GM18520 (cell line): ENCODE results near the gene SGSH.
"Not testable (repeated sequence)": the region's sequence is repeated elsewhere in the genome, so short reads cannot be mapped to it uniquely, and the experiment has no call there.

ENCODE experiments used
- ATAC-seq: cut with Tn5 transposase; IDR thresholded peaks from one replicate; pipeline ENCODE4 v1.9.1; 2021; ENCODE audit not compliant: unreplicated experiment

The SGSH gene

DNA sequence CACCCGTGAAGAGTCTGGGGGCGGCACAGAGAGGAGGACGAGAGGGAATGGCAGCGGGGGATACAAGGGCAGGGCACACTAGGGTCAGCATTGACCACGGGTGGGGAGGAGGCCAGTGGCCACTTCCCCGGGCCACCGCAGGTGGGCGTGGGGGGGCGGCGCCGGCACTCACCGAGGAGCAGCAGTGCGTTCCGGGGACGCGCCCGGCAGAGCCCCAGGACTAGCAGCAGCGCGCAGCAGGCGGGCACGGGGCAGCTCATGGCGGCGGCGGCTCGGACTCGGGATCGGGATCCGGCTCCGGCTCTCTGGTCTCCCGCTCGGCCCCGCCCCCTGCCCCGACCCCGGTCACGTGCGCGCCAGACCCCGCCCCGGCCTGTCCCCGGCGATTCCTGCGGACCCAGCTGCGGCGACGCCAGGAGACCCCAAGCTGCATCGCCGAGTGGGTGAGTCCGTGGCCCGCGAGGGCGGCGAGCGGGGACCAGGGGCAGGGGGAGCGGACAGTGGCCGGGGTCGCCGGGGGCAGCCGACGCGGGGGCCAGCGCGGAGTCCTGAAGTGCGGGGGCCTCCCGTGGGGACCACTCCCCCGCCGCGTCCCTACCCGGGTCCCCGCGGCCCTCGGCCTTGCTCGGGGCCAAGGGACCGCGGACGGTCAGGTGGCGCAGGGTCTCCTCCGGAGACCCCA, at the start of gene SGSH, which contains the start of gene SLC26A11:
TSS of gene SGSH (minus strand) at position 280 of the 682 bp plus-strand sequence. CDS start at position 260, 20 bp downstream.
TSS of gene SLC26A11 (plus strand) at position 374 of the 682 bp plus-strand sequence. CDS start 1,134 bp downstream, outside the sequence.
- no peak for ATAC-seq

DNA sequence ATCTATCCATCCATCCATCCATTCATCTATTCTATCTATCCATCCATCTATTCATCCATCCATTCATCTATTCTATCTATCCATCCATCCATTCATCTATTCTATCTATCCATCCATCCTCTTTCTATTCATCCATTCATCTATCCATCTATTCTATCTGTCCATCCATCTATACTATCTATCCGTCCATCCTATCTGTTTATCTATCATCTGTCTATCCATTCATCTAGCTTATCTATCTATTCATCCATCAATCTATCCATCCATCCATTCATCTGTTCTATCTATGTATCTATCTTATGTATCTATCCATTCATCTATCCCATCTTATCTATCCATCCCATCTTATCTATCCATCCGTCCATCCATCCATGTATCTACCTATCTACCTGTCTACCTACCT, 49.3 kb upstream of the SGSH start:
- ATAC-seq: no peak

DNA sequence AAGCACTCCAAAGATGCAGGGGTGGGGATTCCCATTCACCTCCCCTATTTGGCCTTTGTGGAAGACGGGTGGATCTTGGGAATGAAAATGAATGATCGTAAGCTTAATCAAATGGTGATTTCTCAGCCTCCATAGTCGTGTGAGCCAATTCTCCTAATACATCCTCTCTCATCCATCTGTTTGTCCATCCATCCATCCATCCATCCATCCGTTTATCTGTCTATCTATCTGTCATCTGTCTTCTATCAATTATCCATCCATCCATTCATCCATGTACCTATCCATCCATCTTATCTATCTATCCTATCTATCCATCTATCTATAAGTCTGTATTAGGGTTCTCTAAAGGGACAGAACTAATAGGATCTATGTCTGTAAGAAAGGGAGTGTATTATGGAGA, 48.3 kb upstream of the SGSH start:
- no peak for ATAC-seq

DNA sequence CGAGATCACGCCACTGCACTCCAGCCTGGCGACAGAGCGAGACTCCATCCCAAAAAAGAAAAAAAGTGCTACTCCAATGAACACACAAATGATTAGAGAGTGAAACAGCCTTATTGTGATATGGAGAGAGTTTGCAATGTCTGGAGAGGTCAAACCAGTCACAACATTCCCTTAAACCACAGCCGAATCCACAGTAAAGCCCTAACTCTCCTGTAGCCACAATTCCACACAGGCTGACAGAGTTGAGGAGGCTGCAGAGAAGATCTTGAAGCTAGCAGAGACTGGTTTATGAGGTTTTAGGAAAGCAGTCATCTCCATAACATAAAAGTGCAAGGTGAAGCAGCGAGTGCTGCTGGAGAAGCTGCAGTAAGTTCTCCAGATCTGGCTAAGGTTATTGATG, 47.3 kb upstream of the SGSH start:
- no peak for ATAC-seq

DNA sequence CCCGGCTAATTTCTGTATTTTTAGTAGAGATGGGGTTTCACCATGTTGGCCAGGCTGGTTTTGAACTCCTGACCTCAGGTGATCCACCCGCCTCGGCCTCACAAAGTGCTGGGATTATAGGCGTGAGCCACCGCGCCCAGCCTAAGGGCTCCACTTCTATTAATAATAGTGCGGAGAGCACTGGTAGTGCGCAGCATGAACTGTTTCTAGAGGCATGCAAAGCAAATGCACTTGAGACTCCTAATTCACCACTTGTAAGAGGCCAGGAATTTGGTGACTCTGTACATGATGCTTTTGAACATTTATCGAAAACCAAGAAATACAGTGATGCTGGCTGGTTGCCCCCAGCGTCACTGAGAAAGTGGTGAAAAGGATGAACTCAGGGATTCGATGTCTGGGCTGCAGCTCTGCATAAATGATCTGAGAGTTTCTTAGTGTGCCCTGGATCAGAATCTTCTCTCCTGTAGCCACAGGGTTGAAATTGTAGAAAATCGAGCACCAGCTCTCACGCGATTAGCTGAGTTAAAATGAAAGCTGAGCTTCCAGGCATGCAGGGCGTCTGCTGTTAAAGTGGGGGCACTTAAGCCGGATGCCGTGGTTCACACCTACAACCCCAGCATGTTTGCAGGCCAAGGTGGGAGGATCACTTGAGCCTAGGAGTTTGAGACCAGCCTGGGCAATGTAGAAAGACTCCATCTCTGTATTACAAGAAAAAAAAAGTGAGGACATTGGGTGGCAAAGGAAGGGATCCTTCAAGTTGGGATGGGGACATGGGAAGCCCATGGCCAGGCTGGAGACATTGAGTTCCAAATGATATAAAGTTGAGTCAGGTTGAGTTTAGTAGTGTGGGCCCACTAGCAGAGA, 45.3 kb upstream of the SGSH start:
- no peak for ATAC-seq

GRCh38 chr17:80264205-80265075, 44.3 kb upstream of the SGSH start:
- no peak for ATAC-seq

DNA sequence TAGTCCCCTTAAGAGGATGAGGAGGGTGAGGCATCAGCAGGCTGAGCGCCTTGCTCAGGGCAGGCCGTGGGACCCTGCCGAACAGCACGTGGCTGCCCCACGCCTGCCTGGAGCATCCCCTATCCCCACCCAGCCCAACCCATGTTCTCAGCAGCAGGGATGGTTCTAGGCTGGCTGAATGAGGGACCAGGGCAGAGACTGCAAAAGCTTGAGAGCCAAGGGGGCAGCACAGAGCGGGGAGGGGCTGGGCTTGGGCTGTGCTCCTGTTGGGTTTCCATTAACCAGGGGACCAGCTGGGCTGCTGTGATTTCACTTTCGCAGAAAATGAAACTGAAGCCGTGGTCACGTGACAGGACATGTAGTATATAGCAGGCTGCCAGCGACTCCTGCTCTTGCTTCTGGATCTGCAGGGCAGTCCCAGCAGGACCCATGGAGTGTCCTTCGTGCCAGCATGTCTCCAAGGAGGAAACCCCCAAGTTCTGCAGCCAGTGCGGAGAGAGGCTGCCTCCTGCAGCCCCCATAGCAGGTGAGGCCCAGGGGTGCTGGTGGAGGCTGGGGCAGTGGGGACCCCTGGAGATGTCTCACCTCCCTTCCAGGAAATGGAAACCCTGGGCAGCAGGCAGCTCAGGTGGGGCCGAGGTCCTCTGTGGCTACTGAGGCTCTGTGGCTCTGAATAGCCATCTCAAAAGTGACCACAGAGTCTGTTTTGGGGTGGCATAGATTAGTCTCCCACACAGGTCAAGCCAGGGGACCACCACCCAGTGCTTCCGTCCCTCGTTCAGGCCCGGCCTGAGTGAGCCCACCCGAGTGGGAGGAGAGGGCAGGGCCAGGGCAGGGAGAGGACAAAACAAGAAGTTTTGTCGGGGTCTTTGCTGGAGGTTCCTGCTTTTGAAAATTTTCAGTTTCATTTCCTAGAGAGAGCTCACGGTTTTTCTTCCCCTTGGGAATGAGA, 43.4 kb upstream of the SGSH start:
- peak; percentile 22 for ATAC-seq

- ATAC-seq: no peak
Observed at GRCh38 chr17:80262775-80263244, 42.7 kb upstream of the SGSH start.

- no peak for ATAC-seq
Observed at GRCh38 chr17:80262291-80262690, 42.2 kb upstream of the SGSH start.

GRCh38 chr17:80261895-80262279, 41.8 kb upstream of the SGSH start:
- ATAC-seq: no peak

- ATAC-seq: no peak
Observed at GRCh38 chr17:80261159-80261894, 41.2 kb upstream of the SGSH start.

DNA sequence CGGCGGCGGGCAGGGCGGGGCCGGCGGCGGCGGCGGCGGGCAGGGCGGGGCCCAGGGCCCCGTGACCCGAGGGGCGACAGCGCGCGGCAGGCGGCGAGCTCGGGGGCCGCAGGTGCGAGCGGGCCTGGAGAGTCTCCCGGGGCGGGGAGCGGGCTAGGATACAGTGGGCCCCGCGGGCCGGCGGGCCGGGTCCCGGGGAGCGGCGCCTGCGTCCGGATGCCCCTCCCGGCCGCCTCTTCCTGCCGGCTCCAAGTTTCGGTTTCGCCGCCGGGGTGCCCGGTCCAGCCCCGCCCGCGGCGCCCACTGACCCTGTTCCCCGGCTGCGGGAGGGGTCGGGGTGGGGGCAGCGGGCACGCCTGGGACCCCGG, 40.6 kb upstream of the SGSH start, which contains the start of gene RNF213:
TSS of gene RNF213 (plus strand) at position 62 of the 368 bp plus-strand sequence. CDS start 2,830 bp downstream, outside the sequence.
- ATAC-seq: no peak

DNA sequence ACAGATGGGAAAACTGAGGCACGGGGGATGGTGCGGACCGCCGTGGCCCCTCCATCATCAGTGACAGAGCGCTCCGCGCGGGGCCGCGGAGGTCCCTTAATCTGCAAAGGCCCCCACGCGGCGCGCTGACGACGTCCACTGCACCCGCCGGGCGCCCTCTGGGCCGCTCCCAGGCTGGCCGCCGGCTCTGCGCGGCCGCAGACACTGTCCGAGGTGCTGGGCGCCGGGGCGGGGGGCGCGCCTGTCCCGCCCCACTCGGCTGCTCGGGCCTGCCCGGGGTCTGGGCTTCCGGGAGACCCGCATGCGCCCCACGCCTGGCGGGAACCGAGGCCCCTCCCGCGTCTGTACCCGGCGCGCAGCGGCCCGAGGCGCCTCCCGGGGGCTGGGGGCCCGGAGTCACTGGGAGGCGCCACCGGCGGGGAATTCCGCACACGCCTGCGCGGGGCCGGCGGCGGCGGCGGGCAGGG, 40.0 kb upstream of the SGSH start:
- ATAC-seq: peak; percentile 38

- ATAC-seq: no peak
Observed at GRCh38 chr17:80259457-80260068, 39.4 kb upstream of the SGSH start.

DNA sequence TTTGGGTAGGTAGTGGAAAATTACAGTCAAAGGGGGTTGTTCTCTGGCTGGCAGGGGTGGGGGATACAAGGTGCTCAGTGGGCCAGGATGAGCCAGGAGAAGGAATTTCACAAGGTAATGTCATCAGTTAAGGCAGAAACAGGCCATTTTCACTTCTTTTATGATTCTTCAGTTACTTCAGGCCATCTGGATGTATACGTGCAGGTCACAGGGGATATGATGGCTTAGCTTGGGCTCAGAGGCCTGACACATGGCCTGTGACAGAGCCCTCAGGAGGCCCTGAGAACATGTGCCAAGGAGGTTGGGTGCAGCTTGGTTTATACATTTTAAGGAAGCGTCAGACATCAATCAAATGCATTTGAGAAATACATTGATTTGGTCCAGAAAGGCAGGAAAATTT, 38.2 kb upstream of the SGSH start:
- not testable (repeated sequence) for ATAC-seq

GRCh38 chr17:80257716-80258213, 37.6 kb upstream of the SGSH start:
- no peak for ATAC-seq

DNA sequence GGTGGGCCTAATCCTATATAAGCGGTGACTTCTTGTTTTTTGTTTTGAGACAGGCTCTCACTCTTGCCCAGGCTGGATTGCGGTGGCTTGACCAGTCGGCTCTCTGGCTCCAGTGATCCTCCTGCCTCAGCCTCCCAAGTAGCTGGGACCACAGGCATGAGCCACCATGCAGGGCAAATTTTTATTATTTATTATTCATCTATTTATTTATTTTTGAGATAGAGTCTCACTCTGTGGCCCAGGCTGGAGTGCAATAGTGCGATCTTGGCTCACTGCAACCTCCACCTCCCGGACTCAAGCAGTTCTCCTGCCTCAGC, 35.9 kb upstream of the SGSH start:
- no peak for ATAC-seq

DNA sequence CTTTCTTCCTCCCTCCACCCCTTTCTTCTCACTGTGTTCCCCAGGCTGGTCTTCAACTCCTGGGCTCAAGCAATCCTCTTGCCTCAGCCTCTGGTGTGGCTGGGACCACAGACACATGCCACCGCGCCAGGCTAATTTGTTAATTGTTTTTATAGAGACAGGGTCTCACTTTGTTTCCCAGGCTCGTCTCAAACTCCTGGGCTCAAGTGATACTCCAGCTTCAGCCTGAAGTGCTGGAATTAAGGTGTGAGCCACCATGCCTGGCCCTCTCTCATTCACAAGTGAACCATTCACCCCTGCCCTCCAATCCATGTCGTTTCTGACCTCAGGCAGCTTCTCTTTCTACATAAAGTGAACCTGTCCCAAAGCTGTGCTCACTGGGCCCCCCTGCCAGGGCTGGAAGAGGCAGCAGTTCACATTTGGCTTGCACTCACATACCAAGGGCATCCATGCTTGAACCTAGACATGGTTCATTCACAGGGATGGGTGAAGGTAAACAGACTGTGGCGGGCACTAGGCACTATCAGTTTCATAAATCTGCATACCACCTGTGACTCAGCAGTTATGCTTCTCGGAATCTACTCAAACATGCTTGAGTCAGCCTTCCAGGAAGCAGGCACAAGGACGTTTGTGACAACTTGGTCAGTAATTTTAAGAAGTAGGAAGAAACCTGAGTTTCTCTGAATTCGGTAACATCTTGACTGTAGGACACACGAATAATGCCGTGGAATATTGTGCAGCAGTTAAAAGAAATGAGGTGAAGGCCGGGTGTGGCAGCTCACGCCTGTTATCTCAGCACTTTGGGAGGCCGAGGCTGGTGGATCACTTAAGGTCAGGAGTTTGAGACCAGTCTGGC, 34.5 kb upstream of the SGSH start:
- peak; percentile 57 for ATAC-seq
